Natural killer cell (primary cell): ENCODE data around the gene RAP1GAP. TPM values are rescaled to one million over a fixed set of nuclear protein-coding genes. Genes with fewer than 3 reads are reported as not detected.

Source experiments
- ATAC-seq, 3 donors: fragments of 150-1000 bp in 2 of 3; fragments of 200-7000 bp in 1 of 3; cut with Tn5 transposase; 1 replicate in 1 of 3; 2 replicates in 2 of 3; pipeline ENCODE4 v1.10.0; 2021; ENCODE audit warnings: mild to moderate bottlenecking in 2 of 3, moderate library complexity in 2 of 3
- DNase-seq, 2 donors: peaks; one replicate each; pipeline versions ENCODE4 v3.0.0 to v3.0.0-alpha.2; 2013 to 2021; ENCODE audit warnings: mixed read lengths in 1 of 2
- H3K27ac ChIP-seq: one replicate; pipeline ENCODE4 v1.5.1; 2013; ENCODE audit warnings: mild to moderate bottlenecking, low read length
- H3K27me3 ChIP-seq: one replicate; pipeline ENCODE4 v1.6.1; 2013; ENCODE audit warnings: low read length; ENCODE audit not compliant: control insufficient read depth, insufficient read depth
- H3K36me3 ChIP-seq: one replicate; pipeline ENCODE4 v1.6.1; 2013; ENCODE audit warnings: low read length; ENCODE audit not compliant: control insufficient read depth, insufficient read depth
- H3K4me1 ChIP-seq: one replicate; pipeline ENCODE4 v1.6.1; 2013; ENCODE audit warnings: low read length; ENCODE audit not compliant: control insufficient read depth, insufficient read depth
- H3K4me3 ChIP-seq: one replicate; pipeline ENCODE4 v1.5.1; 2013; ENCODE audit warnings: low read length
- H3K9me3 ChIP-seq: one replicate; pipeline ENCODE4 v1.6.1; 2013; ENCODE audit warnings: low read length; ENCODE audit not compliant: control insufficient read depth, insufficient read depth
- H3K27ac Mint-ChIP-seq, 2 donors: one replicate each; pipeline ENCODE4 v1.8.0; 2022; ENCODE audit warnings: mild to moderate bottlenecking in 2 of 2, mixed read lengths in 2 of 2, moderate library complexity in 1 of 2
- H3K27me3 Mint-ChIP-seq, 2 donors: one replicate each; pipeline ENCODE4 v1.8.0; 2022; ENCODE audit warnings: low read depth in 2 of 2, mixed read lengths in 2 of 2
- H3K36me3 Mint-ChIP-seq: one replicate; pipeline ENCODE4 v1.8.0; 2022; ENCODE audit warnings: mixed read lengths
- H3K4me1 Mint-ChIP-seq, 2 donors: one replicate each; pipeline ENCODE4 v1.8.0; 2022; ENCODE audit warnings: mixed read lengths in 2 of 2
- H3K4me3 Mint-ChIP-seq: one replicate; pipeline ENCODE4 v1.8.0; 2022; ENCODE audit warnings: mild to moderate bottlenecking, moderate library complexity, mixed read lengths
- H3K9me3 Mint-ChIP-seq, 2 donors: one replicate each; pipeline ENCODE4 v1.8.0; 2022; ENCODE audit warnings: mixed read lengths in 2 of 2
- WGBS: methylation state at CpG from one replicate; pipeline ENCODE4 v1.1.7; 2013; ENCODE audit warnings: missing lambda C conversion rate; ENCODE audit not compliant: insufficient coverage; 5-methylcytosine and 5-hydroxymethylcytosine counted together
- intact Hi-C: fragments of 100-400 bp; cut with micrococcal nuclease; formaldehyde crosslinking; loops from one replicate; pipeline ENCODE4 v1.14.2; 2022
- total RNA-seq, 4 donors: library from RNA; stranded (reverse); fragments of 120-200 nt in 1 of 4; gene quantifications; one replicate each; pipeline versions ENCODE4 v1.2.3 to v1.2.4, GENCODE V29; 2013 to 2022
- TF ChIP-seq, protein P1 (sequence below): fragments of 200-600 bp; IDR thresholded peaks from one replicate; pipeline ENCODE4 v1.8.0; 2022; ENCODE audit warnings: antibody characterized with exemption

Gene RAP1GAP
- total RNA-seq, 3 donors from 2014 or later (not counting 1 experiment from before 2014, with no cell fraction given), result 0.47 to 1.1 TPM; not detected in 1

DNA sequence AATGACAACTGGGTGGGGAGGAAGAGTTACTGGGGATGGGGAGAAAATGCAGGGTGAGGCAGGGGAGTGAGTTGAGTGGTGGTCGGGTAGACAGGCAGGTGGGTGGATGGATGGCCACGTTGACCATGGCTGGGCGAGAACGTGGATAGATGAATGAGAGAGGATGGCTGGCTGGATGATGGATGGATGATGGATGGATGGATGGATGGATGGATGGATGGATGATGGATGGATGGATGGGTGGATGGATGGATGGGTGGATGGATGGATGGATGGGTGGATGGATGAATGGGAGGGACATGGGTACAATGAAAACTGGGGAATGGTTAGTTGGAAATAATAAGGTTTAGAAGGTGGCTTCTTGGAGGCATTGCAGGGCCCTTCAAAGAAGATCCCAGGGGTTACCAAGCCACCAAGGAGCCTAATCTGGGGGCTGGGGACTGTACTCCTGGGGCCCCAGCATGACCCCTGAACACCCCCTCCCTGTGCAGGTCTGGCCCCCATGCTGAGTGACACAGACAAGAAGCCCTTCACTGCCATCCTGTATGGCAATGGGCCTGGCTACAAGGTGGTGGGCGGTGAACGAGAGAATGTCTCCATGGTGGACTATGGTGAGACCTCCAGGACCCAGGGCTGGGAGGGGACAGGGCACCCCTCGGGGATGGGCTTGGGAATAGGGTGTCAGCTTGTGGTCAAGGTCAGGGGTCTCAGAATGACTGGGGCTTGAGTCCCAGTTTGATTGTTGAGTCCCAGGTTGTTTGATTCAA is 92.9 kb downstream of the RAP1GAP start:
- ATAC-seq (no peak), DNase-seq (no peak)
- no peak overlapping the region for H3K4me3 Mint-ChIP-seq
- no peaks in the 10 kb centered on the region for H3K9me3 Mint-ChIP-seq
- no peak overlapping the region for H3K4me3 ChIP-seq
- no peaks in the 10 kb centered on the region for H3K4me1 Mint-ChIP-seq
- no peaks in the 10 kb centered on the region for H3K27me3 ChIP-seq
- H3K9me3 ChIP-seq, result no peaks in the 10 kb centered on the region
- H3K36me3 Mint-ChIP-seq, result no peaks in the 10 kb centered on the region
- no peak overlapping the region for H3K27ac ChIP-seq
- H3K27ac Mint-ChIP-seq, result no peak overlapping the region
- 86% methylated on average over 7 of the region's 7 CpGs for WGBS
- intact Hi-C loops, result no loop called here
- H3K27me3 Mint-ChIP-seq, result peaks cover 0 to 10% of the 10 kb centered on the region in 2 donors
- H3K36me3 ChIP-seq, result no peaks in the 10 kb centered on the region
- H3K4me1 ChIP-seq, result no peaks in the 10 kb centered on the region
- TF ChIP-seq, protein P1, sequence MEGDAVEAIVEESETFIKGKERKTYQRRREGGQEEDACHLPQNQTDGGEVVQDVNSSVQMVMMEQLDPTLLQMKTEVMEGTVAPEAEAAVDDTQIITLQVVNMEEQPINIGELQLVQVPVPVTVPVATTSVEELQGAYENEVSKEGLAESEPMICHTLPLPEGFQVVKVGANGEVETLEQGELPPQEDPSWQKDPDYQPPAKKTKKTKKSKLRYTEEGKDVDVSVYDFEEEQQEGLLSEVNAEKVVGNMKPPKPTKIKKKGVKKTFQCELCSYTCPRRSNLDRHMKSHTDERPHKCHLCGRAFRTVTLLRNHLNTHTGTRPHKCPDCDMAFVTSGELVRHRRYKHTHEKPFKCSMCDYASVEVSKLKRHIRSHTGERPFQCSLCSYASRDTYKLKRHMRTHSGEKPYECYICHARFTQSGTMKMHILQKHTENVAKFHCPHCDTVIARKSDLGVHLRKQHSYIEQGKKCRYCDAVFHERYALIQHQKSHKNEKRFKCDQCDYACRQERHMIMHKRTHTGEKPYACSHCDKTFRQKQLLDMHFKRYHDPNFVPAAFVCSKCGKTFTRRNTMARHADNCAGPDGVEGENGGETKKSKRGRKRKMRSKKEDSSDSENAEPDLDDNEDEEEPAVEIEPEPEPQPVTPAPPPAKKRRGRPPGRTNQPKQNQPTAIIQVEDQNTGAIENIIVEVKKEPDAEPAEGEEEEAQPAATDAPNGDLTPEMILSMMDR, result no peak

DNA sequence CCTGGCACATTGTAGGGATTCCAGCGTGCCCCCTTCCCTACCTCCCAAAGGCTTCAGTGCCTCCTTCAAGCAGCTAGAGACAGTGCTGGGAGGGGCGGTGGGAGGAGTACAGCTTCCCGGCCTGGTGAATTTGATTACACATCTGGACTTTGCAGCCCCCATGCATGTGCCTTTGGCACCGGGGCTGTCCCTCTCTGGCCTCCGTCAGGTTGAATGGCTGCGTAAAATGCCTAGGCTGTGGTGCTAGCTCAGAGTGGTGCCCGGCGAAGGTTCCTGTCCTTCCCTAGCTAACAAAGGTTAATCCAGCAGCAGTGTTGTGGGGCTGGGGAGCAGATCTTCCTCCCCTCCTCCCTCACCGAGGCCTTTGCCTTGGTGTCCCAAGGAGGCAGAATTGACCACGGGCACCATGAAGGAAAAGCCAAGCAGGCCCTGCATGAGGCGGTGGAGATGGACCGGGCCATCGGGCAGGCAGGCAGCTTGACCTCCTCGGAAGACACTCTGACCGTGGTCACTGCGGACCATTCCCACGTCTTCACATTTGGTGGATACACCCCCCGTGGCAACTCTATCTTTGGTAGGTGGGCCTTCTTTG is 93.7 kb downstream of the RAP1GAP start:
- Mint-ChIP-seq H3K36me3 (no peaks in the 10 kb centered on the region), H3K27me3 (peaks cover 0 to 10% of the 10 kb centered on the region in 2 donors), H3K4me3 (no peak overlapping the region), H3K9me3 (no peaks in the 10 kb centered on the region), H3K27ac (no peak overlapping the region), H3K4me1 (no peaks in the 10 kb centered on the region)
- no peak overlapping the region for H3K4me3 ChIP-seq
- TF ChIP-seq, protein P1, result no peak
- H3K4me1 ChIP-seq, result no peaks in the 10 kb centered on the region
- H3K27ac ChIP-seq, result no peak overlapping the region
- DNase-seq (no peak), ATAC-seq (no peak)
- no peaks in the 10 kb centered on the region for H3K27me3 ChIP-seq
- no peaks in the 10 kb centered on the region for H3K9me3 ChIP-seq
- intact Hi-C loops, result no loop called here
- 92% methylated on average over 18 of the region's 18 CpGs for whole genome bisulfite sequencing
- H3K36me3 ChIP-seq, result no peaks in the 10 kb centered on the region

DNA sequence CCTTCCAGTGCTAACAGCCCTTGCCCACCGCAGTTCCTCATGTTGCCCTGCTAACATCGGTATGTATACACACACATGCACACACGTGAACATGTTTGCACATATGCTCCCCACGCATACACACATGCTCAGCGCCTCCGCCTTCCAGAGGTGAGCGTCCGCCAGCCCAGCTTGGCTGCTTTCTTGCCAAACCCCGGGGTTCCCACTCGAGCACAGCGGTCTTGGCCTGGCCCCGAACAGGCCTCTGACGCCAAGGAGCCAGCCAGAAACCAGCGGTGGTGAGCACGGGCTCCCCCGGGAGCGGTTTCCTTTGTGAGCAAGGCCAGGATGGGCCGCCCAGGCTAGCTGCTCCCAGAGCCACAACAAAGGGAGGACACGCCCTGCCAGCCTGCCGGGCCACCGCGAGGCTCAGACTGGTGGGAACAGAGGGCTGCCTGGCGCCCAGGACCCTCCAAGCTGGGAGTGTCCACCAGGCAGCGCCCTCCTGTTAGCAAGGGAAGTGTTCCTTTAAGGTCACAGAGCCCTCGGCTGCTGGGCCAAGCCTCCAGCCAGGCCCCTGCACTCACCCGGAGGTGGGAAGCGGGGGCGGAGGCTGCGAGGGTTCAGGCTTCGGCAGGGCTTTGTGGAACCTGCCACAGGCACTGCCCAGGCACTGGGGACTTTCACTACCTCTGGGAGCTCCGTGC is 94.5 kb downstream of the RAP1GAP start:
- intact Hi-C loops, result no loop called here
- Histone ChIP-seq H3K36me3 (no peaks in the 10 kb centered on the region), H3K9me3 (no peaks in the 10 kb centered on the region), H3K27ac (no peak overlapping the region), H3K27me3 (no peaks in the 10 kb centered on the region), H3K4me3 (no peak overlapping the region), H3K4me1 (no peaks in the 10 kb centered on the region)
- 38% methylated on average over 31 of the region's 31 CpGs for WGBS
- no peaks in the 10 kb centered on the region for H3K36me3 Mint-ChIP-seq
- H3K4me1 Mint-ChIP-seq, result no peaks in the 10 kb centered on the region
- no peak overlapping the region for H3K27ac Mint-ChIP-seq
- DNase-seq (no peak), ATAC-seq (no peak)
- H3K9me3 Mint-ChIP-seq, result no peaks in the 10 kb centered on the region
- no peak overlapping the region for H3K4me3 Mint-ChIP-seq
- peaks cover 0 to 10% of the 10 kb centered on the region in 2 donors for H3K27me3 Mint-ChIP-seq
- TF ChIP-seq, protein P1, result no peak
